SU-DHL-6 (cell line): ENCODE results near the gene ST7.

Experiments used
- H2AFZ ChIP-seq: fragments of 200-600 bp; sonication (generic); 2 replicates; pipeline ENCODE4 v1.6.1; 2014; ENCODE audit warnings: low read depth, mild to moderate bottlenecking, moderate library complexity, mixed read lengths, antibody characterized with exemption, low read length; ENCODE audit not compliant: severe bottlenecking
- H3F3A ChIP-seq: fragments of 200-600 bp; shearing (Covaris generic); 2 replicates; pipeline ENCODE4 v1.6.0; 2016; ENCODE audit warnings: antibody characterized with exemption, mild to moderate bottlenecking; ENCODE audit not compliant: insufficient read depth
- H3K27ac ChIP-seq: fragments of 200-600 bp; sonication (generic); 2 replicates; pipeline ENCODE4 v1.5.1; 2016; ENCODE audit warnings: low read depth, mild to moderate bottlenecking, low read length, moderate library complexity, mixed read lengths
- H3K27me3 ChIP-seq: fragments of 200-600 bp; sonication (generic), shearing (Covaris generic); 2 replicates; pipeline ENCODE4 v1.6.0; 2014; ENCODE audit warnings: mild to moderate bottlenecking, low read length
- H3K36me3 ChIP-seq: fragments of 200-600 bp; sonication (generic); 2 replicates; pipeline ENCODE4 v1.6.1; 2014; ENCODE audit warnings: mild to moderate bottlenecking, low read length, mixed read lengths
- H3K4me2 ChIP-seq: fragments of 300-600, 200-600 bp; shearing (Covaris generic), sonication (generic); 2 replicates; pipeline ENCODE4 v1.6.0; 2014; ENCODE audit warnings: low read length, low read depth, mild to moderate bottlenecking; ENCODE audit not compliant: poor library complexity, severe bottlenecking
- H3K4me3 ChIP-seq: fragments of 200-600 bp; sonication (generic); 2 replicates; pipeline ENCODE4 v1.5.1; 2014; ENCODE audit warnings: antibody characterized with exemption, low read length, mild to moderate bottlenecking, mixed read lengths; ENCODE audit not compliant: insufficient read depth, poor library complexity, severe bottlenecking
- H3K79me2 ChIP-seq: fragments of 200-600 bp; sonication (generic); 2 replicates; pipeline ENCODE4 v1.6.1; 2014; ENCODE audit warnings: mild to moderate bottlenecking, low read length, moderate library complexity; ENCODE audit not compliant: insufficient read depth
- H3K9ac ChIP-seq: fragments of 200-600 bp; sonication (generic); 2 replicates; pipeline ENCODE4 v1.7.0; 2014; ENCODE audit warnings: mild to moderate bottlenecking, low read length
- H3K9me2 ChIP-seq: fragments of 200-600 bp; sonication (generic); replicated peaks from 2 replicates; pipeline ENCODE4 v1.6.1; 2014; ENCODE audit warnings: low read length; ENCODE audit not compliant: insufficient read depth
- H3K9me3 ChIP-seq: fragments of 200-600 bp; sonication (generic); 2 replicates; pipeline ENCODE4 v1.6.1; 2014; ENCODE audit warnings: low read length, mixed read lengths; ENCODE audit not compliant: insufficient read depth
- H4K20me1 ChIP-seq: fragments of 200-600 bp; sonication (generic); 2 replicates; pipeline ENCODE4 v1.6.1; 2014; ENCODE audit warnings: low read depth, mild to moderate bottlenecking, antibody characterized with exemption, low read length, moderate library complexity, mixed read lengths
- CTCF ChIP-seq: fragments of 200-600 bp; sonication (generic); IDR thresholded peaks from one replicate; pipeline ENCODE4 v1.5.1; 2017; ENCODE audit warnings: antibody characterized with exemption, mild to moderate bottlenecking, low read length, moderate library complexity; ENCODE audit not compliant: insufficient read depth, poor library complexity, severe bottlenecking
- EZH2phosphoT487 ChIP-seq: fragments of 200-600 bp; sonication (generic), shearing (Covaris generic); conservative IDR thresholded peaks from 2 replicates; pipeline ENCODE4 v1.6.1; 2018; ENCODE audit warnings: mild to moderate bottlenecking, antibody characterized with exemption, low read length, moderate library complexity, mixed read lengths

The ST7 gene

GRCh38 chr7:117205873-117206272 is 252.6 kb downstream of the ST7 start:
- Histone ChIP-seq H3K4me3 (no peak overlapping the region), H3K9me3 (no peaks in the 10 kb centered on the region), H4K20me1 (no peaks in the 10 kb centered on the region), H3K4me2 (no peak overlapping the region), H3K36me3 (no peaks in the 10 kb centered on the region), H3K79me2 (no peaks in the 10 kb centered on the region), H3K27me3 (no peaks in the 10 kb centered on the region), H3K9ac (no peak overlapping the region), H3F3A (no peaks in the 10 kb centered on the region), H2AFZ (no peak overlapping the region), H3K27ac (no peak overlapping the region), H3K9me2 (no peaks in the 10 kb centered on the region)
- TF ChIP-seq EZH2phosphoT487 (no peak), CTCF (no peak)

GRCh38 chr7:117208257-117208656 is 255.0 kb downstream of the ST7 start:
- no peaks in the 10 kb centered on the region for H3K9me2 ChIP-seq
- no peak overlapping the region for H3K4me2 ChIP-seq
- H2AFZ ChIP-seq, result no peak overlapping the region
- H3K9me3 ChIP-seq, result no peaks in the 10 kb centered on the region
- TF ChIP-seq EZH2phosphoT487, result no peak
- H3K4me3 ChIP-seq, result no peak overlapping the region
- H3K79me2 ChIP-seq, result no peaks in the 10 kb centered on the region
- H4K20me1 ChIP-seq, result no peaks in the 10 kb centered on the region
- no peaks in the 10 kb centered on the region for H3K36me3 ChIP-seq
- H3K27me3 ChIP-seq, result no peaks in the 10 kb centered on the region
- no peak overlapping the region for H3K27ac ChIP-seq
- no peaks in the 10 kb centered on the region for H3F3A ChIP-seq
- no peak overlapping the region for H3K9ac ChIP-seq

- no peaks in the 10 kb centered on the region for H3K9me3 ChIP-seq
- H3K36me3 ChIP-seq, result no peaks in the 10 kb centered on the region
- H2AFZ ChIP-seq, result no peak overlapping the region
- no peak for TF ChIP-seq CTCF
- TF ChIP-seq EZH2phosphoT487, result no peak
- H3K9me2 ChIP-seq, result no peaks in the 10 kb centered on the region
- no peak overlapping the region for H3K4me3 ChIP-seq
- no peaks in the 10 kb centered on the region for H3F3A ChIP-seq
- H3K4me2 ChIP-seq, result no peak overlapping the region
- H3K79me2 ChIP-seq, result no peaks in the 10 kb centered on the region
- H3K27me3 ChIP-seq, result no peaks in the 10 kb centered on the region
- no peak overlapping the region for H3K9ac ChIP-seq
- no peak overlapping the region for H3K27ac ChIP-seq
- H4K20me1 ChIP-seq, result no peaks in the 10 kb centered on the region
These were observed 257.1 kb downstream of the ST7 start for GRCh38 chr7:117210397-117210796.

- Histone ChIP-seq H3K9me3 (no peaks in the 10 kb centered on the region), H3K27me3 (no peaks in the 10 kb centered on the region), H4K20me1 (no peaks in the 10 kb centered on the region), H3K4me3 (no peak overlapping the region), H3F3A (no peaks in the 10 kb centered on the region), H3K79me2 (no peaks in the 10 kb centered on the region), H3K4me2 (no peak overlapping the region), H2AFZ (no peak overlapping the region), H3K36me3 (no peaks in the 10 kb centered on the region), H3K9me2 (no peaks in the 10 kb centered on the region), H3K27ac (no peak overlapping the region), H3K9ac (no peak overlapping the region)
- TF ChIP-seq CTCF (no peak), EZH2phosphoT487 (no peak)
These were observed 257.6 kb downstream of the ST7 start for GRCh38 chr7:117210908-117211307.
